ENCODE measurements around the gene GNAQ.

The GNAQ gene

GRCh38 chr9:77935211-77935610 is 96.4 kb downstream of the GNAQ start:
- no peak for DNase-seq

- no peak for DNase-seq
Observed at GRCh38 chr9:77933976-77934375, 97.6 kb downstream of the GNAQ start.

DNA sequence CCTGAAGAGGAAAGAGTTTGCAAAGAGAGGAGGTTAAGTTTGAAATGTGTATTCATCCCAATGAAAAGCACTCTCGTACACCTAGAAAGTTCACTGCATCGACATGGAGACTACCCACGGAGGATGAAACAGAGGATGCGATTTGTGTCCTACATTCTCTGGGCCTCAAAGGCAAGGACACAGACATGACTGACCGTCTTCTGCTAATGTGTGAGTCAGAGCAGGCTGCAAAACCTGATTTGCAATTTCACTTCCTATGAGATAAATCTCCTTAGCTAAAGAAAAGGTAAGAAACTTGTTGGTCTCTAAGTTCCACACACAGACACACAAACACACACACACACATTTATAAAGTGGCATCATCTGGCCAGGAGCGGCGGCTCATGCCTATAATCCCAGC is 98.6 kb downstream of the GNAQ start:
- DNase-seq, result no peak

DNA sequence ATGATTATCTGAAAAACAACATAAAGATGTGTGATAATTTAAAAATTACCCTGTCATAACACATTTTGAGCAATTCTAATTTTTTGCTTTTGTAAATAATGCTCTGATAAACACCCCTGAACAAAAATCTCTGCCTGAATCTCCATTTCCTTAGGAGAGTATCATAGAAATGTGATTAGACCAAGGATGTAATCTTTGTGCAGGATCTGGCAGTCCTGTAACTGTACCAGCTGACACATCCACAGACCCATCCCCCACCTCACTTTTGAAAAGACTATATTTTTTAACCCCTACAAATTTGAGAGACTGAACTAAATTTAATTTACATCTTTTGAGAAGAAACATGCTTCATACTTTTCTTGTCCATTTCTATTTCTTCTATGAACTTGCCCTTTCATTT is 101.7 kb downstream of the GNAQ start:
- DNase-seq, result no peak

GRCh38 chr9:77927265-77927664 is 104.3 kb downstream of the GNAQ start:
- DNase-seq, result no peak

GRCh38 chr9:77926371-77926878 is 105.2 kb downstream of the GNAQ start:
- DNase-seq, result no peak

DNA sequence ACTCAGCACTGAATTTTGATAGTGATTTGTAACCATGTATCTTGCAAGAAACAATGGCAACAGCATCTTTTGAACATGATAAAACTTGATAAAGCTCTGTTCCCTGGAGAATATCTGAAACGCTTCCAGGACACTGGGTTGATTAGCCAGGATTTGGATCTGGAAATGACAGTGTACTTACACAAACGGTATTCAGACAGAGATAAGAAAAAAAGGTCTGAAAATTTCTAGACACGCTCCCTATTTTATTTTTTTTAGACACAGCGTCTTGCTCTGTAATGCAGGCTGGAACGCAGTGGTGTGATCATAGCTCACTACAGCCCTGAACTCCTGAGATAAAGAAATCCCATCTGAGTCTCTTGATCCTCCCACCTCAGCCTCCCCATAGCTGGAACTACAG is 109.0 kb downstream of the GNAQ start:
- DNase-seq, result no peak

- no peak for DNase-seq
Observed at GRCh38 chr9:77917800-77918199, 113.8 kb downstream of the GNAQ start.

DNA sequence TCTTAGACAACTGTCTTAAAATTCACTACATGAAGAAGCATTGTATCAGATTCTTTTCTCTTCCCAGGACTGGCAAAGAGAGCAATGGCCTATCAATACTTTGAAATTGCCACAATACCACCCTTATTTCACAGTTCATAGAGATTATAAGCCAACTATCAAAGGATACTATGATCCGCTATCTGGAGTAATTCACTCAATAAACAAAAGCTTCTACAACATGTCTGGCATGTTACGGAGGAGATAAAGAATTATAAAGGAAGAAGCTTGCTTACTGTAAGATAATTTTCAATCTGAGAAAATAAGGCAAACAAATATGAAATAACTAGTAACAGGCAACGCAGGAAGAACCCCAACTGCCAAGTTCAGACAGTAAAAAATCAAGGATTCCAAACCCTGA is 114.8 kb downstream of the GNAQ start:
- no peak for DNase-seq

DNA sequence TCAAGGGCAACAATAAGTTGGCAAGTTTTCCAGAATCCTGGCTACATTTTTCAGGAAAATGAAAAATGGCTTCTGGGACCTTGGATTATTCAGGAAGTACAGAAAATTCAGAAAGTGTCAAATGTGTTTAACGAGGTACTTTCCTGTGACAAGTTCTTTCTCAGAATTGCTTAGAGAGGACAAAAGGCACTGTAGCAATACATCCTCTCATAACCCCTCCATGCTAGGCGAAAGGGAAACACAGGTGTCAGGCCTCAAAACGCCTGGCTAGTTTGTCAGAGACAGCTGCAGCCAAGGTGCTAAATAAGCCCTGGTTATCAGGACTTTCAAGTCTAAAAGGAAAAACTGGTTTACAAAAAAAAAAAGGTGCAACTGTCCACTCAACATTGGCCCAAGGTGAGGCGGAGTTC is 115.2 kb downstream of the GNAQ start:
- DNase-seq, result no peak

GRCh38 chr9:77915744-77916143 is 115.9 kb downstream of the GNAQ start:
- no peak for DNase-seq

DNA sequence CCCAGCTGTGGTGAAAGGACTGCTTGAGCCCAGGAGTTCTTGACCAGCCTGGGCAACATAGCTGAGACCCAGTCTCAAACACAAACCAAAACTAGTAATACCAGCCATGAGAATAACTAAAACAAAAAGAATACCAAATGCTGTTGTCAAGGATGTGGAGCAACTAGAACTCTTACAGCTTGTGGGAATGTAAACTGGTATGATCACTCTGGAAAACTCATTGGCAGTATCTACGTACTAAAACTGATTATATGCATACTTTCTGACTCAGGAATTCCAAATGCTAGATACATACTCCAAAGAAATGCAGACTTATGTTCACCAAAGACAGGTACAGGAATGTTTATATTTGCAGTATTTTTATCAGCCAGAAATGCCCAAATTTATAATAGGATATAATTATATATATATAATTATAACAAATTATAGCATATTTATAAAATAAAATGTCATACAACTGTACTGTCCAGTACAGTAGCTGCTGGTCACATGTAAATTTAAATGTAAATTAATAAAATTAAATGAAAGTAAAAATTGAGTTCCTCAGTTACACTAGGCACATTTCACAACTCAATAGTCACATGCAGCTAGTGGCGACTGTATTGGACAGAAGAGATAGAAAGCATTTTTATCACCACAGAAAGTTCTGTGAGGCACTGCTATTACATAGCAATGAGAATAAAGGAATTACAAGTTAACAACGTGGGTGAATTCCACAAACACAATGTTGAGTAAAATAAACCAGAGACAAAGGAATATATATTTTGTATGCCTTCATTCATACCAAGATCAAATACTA is 118.5 kb downstream of the GNAQ start:
- no peak for DNase-seq

DNA sequence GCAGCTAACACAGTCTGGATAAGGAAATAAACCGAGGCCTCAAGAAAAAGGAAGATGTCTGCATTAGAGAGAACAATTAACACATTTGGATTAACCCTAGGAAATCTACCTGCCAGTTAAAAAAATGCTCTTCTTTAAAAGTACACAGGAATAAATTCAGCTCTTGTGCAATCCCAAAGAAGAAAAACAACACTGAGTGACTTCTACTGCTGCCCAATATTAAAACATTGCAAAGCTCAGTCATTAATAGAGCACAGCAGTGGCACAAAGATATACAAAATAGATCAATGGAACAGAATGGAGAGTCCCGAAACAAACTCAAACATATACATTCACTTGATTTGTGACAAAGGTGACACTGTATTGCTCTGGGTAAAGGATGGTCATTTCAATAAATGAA is 119.7 kb downstream of the GNAQ start:
- no peak for DNase-seq

- DNase-seq, result no peak
Observed at GRCh38 chr9:77910194-77910621, 121.4 kb downstream of the GNAQ start.

- no peak for DNase-seq
Observed at GRCh38 chr9:77909306-77909705, 122.3 kb downstream of the GNAQ start.

- DNase-seq, result no peak
Observed at GRCh38 chr9:77908293-77908692, 123.3 kb downstream of the GNAQ start.

- no peak for DNase-seq
Observed at GRCh38 chr9:77907585-77907984, 124.0 kb downstream of the GNAQ start.

DNA sequence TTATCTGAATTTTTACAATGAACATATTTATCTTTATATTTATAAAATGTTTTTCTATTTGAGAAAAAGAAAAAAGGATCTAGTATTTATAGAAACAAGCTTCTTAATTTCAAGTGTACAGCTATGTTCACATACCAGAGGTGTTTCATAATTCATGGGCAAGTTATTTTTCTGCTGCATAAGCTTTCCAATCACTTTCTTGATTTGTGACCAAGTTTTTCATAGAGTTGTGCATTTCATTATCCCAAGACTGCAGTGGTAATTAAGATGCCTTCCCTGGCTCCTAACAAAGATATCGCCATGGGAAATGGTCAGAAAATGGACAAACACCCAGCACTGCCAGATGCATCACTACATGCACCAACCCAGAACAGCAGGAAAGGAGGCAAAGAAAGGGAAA is 124.6 kb downstream of the GNAQ start:
- no peak for DNase-seq

GRCh38 chr9:77903666-77904285 is 127.8 kb downstream of the GNAQ start:
- no peak for DNase-seq

GRCh38 chr9:77901771-77902170 is 129.8 kb downstream of the GNAQ start:
- DNase-seq, result no peak

DNA sequence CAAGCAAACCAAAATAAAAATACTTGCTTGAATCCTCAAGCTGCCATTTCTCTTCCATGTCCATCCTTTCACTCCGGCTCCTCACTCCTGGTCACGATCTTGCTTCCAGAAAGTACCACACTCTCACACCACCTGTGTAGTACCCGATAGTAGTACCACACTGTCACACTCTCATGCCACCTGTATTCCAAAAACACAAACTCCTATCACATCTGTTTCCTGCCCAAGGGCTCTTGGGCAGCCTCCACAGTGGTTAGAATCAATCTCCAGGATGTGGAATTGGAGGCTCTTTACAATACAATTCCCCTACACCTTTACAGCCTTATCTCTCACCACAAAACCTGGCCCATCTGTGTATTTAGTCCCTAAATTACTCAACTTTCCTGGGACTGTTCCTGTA is 130.6 kb downstream of the GNAQ start:
- no peak for DNase-seq

GRCh38 chr9:77899679-77900354 is 131.8 kb downstream of the GNAQ start:
- no peak for DNase-seq

GRCh38 chr9:77898864-77899263 is 132.7 kb downstream of the GNAQ start:
- no peak for DNase-seq

Data from activated T-cell treated with anti-CD3 and anti-CD28 coated beads, Interleukin-2, amount 50 U/mL, for 48 hours (primary cell).